Daoy (cell line): Measurements from ENCODE around the gene ZFYVE28. TPM values are rescaled to one million over a fixed set of nuclear protein-coding genes. Genes with fewer than 3 reads are reported as not detected.
A peak's percentile ranks its signal among the peaks of the same experiment; 100 is the strongest.

Source experiments
- DNase-seq: peaks from one replicate; pipeline ENCODE4 v3.0.0-alpha.2; 2015; ENCODE audit warnings: low read depth
- total RNA-seq: library from RNA; depleted of rRNA; stranded (reverse); fragments of >200 nt; shearing (Covaris generic); gene quantifications from 2 replicates; pipeline ENCODE4 v1.2.3, GENCODE V29; 2014

Gene ZFYVE28
- total RNA-seq, 1 experiment from 2014 or later = 0.97 TPM

GRCh38 chr4:2411786-2412510, 6.5 kb downstream of the ZFYVE28 start:
- DNase-seq = no peak

DNA sequence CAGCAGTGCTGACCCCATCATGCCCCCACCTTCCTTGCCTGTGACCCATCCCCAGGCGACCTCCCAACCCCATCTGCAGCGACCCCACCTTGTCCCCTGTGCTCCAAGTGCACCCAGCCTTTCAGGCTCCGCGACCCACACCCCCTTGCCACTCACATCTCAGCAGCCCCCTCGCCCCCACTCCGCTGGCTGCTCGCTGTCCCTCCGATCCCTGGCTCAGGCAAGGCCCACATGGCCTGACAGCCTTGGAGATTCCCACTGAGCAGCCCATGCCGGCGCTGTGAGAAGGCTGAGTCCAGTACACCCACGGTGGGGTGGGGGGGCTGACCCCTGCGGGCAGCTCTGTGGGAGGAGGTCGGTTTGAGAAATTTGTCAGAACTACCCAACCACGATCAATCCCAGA, 9.1 kb downstream of the ZFYVE28 start:
- DNase-seq = no peak

DNA sequence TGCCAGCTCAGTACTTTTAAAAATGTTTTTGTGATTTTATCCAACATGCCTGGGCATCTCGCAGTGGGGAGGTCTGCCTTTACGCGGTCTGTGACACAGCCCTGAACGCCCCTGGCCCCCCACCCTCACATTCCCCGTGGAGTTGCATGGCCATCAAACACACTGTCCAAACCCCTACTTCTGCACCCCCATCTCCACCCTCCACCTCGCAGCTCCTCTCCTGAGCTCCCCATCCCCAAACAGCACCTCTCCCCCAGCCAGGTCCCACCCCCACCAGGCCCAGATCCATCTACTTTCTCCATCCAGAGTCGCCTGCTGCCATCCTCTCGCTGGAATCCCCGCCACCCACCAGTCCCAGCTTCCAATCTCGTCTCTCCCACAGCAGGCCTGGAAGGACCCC, 9.5 kb downstream of the ZFYVE28 start:
- DNase-seq = no peak

- DNase-seq = peak; percentile 42
These were observed 10.0 kb downstream of the ZFYVE28 start for GRCh38 chr4:2408401-2408958.

GRCh38 chr4:2407991-2408342, 10.5 kb downstream of the ZFYVE28 start:
- DNase-seq = no peak

- DNase-seq = no peak
These were observed 11.5 kb downstream of the ZFYVE28 start for GRCh38 chr4:2406920-2407319.

- DNase-seq = no peak
These were observed 12.0 kb downstream of the ZFYVE28 start for GRCh38 chr4:2406406-2406805.

DNA sequence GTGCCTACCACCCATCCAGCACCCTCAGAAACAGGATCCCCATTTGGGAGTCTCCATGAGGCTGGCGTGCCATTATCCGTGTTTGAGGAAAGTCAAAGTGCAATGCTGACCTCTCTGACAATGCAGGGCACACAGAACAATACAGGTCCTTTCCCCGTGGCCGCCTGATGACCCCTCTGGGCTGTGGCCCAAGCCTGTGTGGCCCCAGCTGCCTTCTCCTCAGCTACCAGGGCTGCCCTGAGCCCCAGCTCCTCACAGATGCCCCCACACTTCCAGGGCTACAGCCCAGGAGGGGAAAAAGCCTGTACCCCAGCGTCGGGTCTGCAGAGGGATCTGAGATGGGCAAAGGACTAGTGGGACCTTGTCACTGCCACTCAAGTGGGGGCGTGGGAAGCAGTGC, 15.5 kb downstream of the ZFYVE28 start:
- DNase-seq = no peak

DNA sequence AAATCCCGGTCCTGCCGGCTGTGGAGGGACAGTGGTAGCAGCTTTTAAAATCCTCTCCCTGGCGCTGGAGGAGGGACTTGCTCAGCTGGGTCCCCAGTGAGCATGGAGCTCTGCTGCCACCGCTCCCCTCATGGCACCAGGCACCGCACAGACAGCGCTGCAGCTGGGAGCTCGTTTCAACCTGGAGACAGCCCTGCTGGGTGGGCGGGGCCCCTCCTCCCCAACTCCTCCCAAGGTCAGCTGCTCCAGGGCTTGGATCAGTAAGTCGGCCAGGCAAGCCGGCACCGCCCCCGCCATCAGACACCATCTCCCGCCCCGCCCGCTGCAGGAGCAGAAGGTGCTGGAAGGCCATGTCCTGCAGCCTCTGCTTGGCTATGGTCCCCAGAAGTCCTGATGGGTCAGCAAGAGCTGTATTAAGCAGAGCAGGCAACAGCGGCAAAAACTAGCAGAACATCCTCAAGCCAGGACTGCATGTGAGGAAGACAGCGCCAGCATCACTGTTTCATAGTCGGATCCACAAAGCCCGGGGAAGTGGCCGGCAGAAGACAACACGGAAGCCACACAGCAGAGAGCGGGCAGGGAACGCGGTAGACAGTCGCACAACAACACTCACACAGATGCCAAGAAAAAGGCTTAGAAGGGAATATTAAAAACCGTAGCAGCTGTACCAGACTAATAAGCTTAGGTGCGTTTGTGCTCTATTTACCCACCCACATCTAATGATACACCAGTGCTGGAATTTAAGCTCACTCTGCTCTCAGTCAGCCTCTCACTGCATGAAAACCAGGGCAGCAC, 16.2 kb downstream of the ZFYVE28 start:
- peak; percentile 51 for DNase-seq

DNA sequence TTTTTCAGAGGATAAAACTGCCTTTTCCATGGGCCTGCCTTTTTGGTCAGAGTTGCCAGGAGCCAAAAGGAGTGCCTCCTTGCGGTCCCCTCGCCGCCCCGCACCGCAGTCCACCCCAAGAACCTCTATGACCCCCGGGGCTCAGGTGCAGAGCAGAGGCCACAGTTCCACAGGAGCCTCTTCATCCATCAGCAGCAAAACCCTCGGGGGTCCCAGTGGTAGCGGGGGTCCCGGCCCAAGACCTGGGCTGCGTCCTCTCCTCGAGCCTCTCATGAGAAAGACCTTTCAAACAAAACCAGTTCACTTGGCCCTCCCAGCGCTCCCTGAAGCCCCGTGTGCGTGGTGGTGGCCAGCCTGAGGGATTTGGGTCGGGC, 16.8 kb downstream of the ZFYVE28 start:
- no peak for DNase-seq

GRCh38 chr4:2400841-2401609, 17.4 kb downstream of the ZFYVE28 start:
- DNase-seq = no peak

DNA sequence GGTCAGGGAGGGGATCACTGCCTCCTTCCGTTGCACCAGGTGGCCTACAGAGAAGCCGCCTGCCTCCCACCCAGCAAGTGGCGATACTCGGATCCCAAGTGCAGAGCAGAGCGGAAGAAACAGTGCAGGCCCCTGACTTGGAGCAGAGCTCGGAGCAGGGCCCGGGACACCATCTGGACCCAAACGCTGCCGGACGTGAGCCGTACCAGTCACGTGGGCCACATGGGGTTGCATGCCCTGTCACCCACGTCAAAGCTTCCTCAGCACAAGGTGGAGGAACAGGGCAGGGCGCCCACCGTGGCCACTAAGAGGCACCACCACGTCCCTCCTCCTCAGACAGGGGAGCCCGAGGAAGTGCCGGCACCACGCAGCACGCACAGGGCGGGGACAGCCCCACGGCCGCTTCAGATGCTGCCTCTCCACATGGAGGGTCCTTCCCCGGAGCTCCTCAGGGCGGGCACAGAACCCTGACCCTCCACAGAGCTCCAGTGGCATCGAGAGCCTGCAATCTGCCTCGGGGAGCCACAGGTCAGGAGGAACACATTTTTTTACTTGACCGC, 18.7 kb downstream of the ZFYVE28 start:
- no peak for DNase-seq

GRCh38 chr4:2399216-2399615, 19.2 kb downstream of the ZFYVE28 start:
- DNase-seq = no peak

GRCh38 chr4:2397596-2398379, 20.7 kb downstream of the ZFYVE28 start:
- no peak for DNase-seq

- no peak for DNase-seq
These were observed 21.6 kb downstream of the ZFYVE28 start for GRCh38 chr4:2396781-2397368.

- DNase-seq = no peak
These were observed 22.9 kb downstream of the ZFYVE28 start for GRCh38 chr4:2395584-2395983.

DNA sequence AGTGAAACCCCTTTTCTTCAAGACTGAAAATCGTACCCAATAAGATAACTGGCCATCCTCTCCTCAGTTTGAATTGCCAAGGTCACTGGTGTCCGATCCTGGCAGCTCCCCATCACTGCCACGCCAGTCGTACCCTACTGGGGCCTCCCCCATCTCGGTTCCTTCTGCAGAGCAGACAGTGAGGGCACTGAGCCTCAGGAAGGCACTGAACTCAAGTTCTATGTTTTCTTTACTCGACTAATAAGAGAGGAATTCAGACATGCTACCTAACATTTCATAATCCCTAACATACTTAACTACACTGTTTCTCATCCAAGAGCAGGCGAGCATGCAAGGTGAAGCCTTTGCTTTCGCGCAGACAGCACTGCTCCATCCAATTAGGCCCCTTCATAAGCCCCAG, 23.4 kb downstream of the ZFYVE28 start:
- DNase-seq = no peak

GRCh38 chr4:2394528-2394927, 23.9 kb downstream of the ZFYVE28 start:
- DNase-seq = no peak

- no peak for DNase-seq
These were observed 24.8 kb downstream of the ZFYVE28 start for GRCh38 chr4:2393353-2394270.
